HepG2 (cell line): Measurements from ENCODE around the gene PPP4R1. TPM values are rescaled to one million over a fixed set of nuclear protein-coding genes. Genes with fewer than 3 reads are reported as not detected.

ENCODE experiments used
- ATAC-seq: fragments of 200-7000 bp; cut with Tn5 transposase; 3 replicates; pipeline ENCODE4 v1.9.1; 2020; ENCODE audit warnings: mild to moderate bottlenecking, moderate library complexity
- BruUV-seq: library from RNA; stranded (reverse); fragments of 400-500 nt; replicated peaks from 2 replicates; lab custom pipeline; 2021; lab: Mats Ljungman, UMichigan
- CTCF ChIA-PET: fragments of 300-600 bp; formaldehyde crosslinking; extraction: SDS; loops from one replicate; lab custom pipeline; 2021; ENCODE audit warnings: low total read pairs, inconsistent platforms, low intra/inter-chr PET ratio; lab: Yijun Ruan, JAX
- POLR2A ChIA-PET: fragments of 350-600 bp; sonication (Branson Sonifier 250); formaldehyde crosslinking; loops from one replicate; lab custom pipeline; 2020; ENCODE audit warnings: antibody characterized with exemption, inconsistent platforms; lab: Yijun Ruan, JAX
- DNase-seq: peaks from one replicate; pipeline ENCODE4 v3.0.0-alpha.2; 2015; ENCODE audit warnings: low spot score
- FAIRE-seq: peaks from 3 replicates; lab custom pipeline; 2011; peaks lifted over from hg19 to GRCh38; lab: Jason Lieb, UNC
- H2AFZ ChIP-seq: one replicate; pipeline ENCODE4 v1.6.1; 2011; ENCODE audit warnings: low read length, inconsistent platforms
- H3K27ac ChIP-seq: fragments of 300-600 bp; 3 replicates; pipeline ENCODE4 v1.8.0; 2011; ENCODE audit warnings: mixed run types, mild to moderate bottlenecking, mixed read lengths, low read length, inconsistent platforms; ENCODE audit not compliant: insufficient read depth; ENCODE audit errors: extremely low read length
- H3K27me3 ChIP-seq, 2 experiments: fragments of 200-600 bp in 1 of 2; 2 replicates in 1 of 2; 3 replicates in 1 of 2; pipeline versions ENCODE4 v1.6.0 to v1.8.0; 2011; ENCODE audit warnings: low read length in 2 of 2, mild to moderate bottlenecking in 2 of 2, moderate library complexity in 2 of 2, inconsistent platforms in 1 of 2; ENCODE audit not compliant: insufficient read depth in 2 of 2, control insufficient read depth in 1 of 2
- H3K36me3 ChIP-seq, 2 experiments: fragments of 200-600 bp in 1 of 2; replicated peaks in 1 of 2; 2 replicates in 1 of 2; 3 replicates in 1 of 2; pipeline versions ENCODE4 v1.5.1 to v1.8.0; 2011; ENCODE audit warnings: low read length in 2 of 2, inconsistent platforms in 1 of 2; ENCODE audit not compliant: insufficient read depth in 2 of 2, control insufficient read depth in 1 of 2
- H3K4me1 ChIP-seq: 2 replicates; pipeline ENCODE4 v1.5.1; 2012; ENCODE audit warnings: low read length, inconsistent platforms; ENCODE audit not compliant: insufficient read depth
- H3K4me2 ChIP-seq: 2 replicates; pipeline ENCODE4 v1.6.0; 2011; ENCODE audit warnings: low read depth, low read length, inconsistent platforms
- H3K4me3 ChIP-seq, 3 experiments: fragments of 200-600 bp in 1 of 3; sonication (generic), shearing (Covaris generic) in 1 of 3; replicated peaks in 1 of 3; 2 replicates each; pipeline ENCODE4 v1.5.1; 2011 to 2016; ENCODE audit warnings: low read length in 3 of 3, inconsistent platforms in 2 of 3, low read depth in 2 of 3, mild to moderate bottlenecking in 2 of 3, control low read depth in 1 of 3, mixed read lengths in 1 of 3; ENCODE audit not compliant: insufficient read depth in 1 of 3
- H3K79me2 ChIP-seq: one replicate; pipeline ENCODE4 v1.6.1; 2011; ENCODE audit warnings: low read length, inconsistent platforms; ENCODE audit not compliant: insufficient read depth
- H3K9ac ChIP-seq: 2 replicates; pipeline ENCODE4 v1.6.0; 2011; ENCODE audit warnings: mild to moderate bottlenecking, low read depth, low read length, inconsistent platforms; ENCODE audit not compliant: insufficient read depth
- H3K9me3 ChIP-seq: 2 replicates; pipeline ENCODE4 v1.5.1; 2012; ENCODE audit warnings: mild to moderate bottlenecking, low read length
- H4K20me1 ChIP-seq: 2 replicates; pipeline ENCODE4 v1.6.0; 2011; ENCODE audit warnings: inconsistent platforms, mild to moderate bottlenecking, low read length, moderate library complexity; ENCODE audit not compliant: insufficient read depth
- ELK4 ChIP-seq: sonication (generic); formaldehyde crosslinking; IDR thresholded peaks from 2 replicates; pipeline ENCODE4 v1.9.0; 2021; ENCODE audit warnings: missing genetic modification reagents, borderline replicate concordance
- FOXA1 ChIP-seq, 2 experiments: fragments of 450-650 bp in 1 of 2; sonication (generic) in 1 of 2; formaldehyde crosslinking in 1 of 2; IDR thresholded peaks; 2 replicates each; pipeline versions ENCODE4 v1.4.0 to v1.6.1; 2016 to 2020; ENCODE audit warnings: missing genetic modification reagents in 1 of 2
- JARID2 ChIP-seq: sonication (generic); formaldehyde crosslinking; IDR thresholded peaks from 2 replicates; pipeline ENCODE4 v1.8.1; 2023; ENCODE audit warnings: missing genetic modification reagents, inconsistent platforms; ENCODE audit not compliant: insufficient replicate concordance
- JUN ChIP-seq: sonication (generic); formaldehyde crosslinking; IDR thresholded peaks from 2 replicates; pipeline ENCODE4 v1.4.0; 2020; ENCODE audit warnings: mild to moderate bottlenecking, missing genetic modification reagents
- LBX2 ChIP-seq: sonication (generic); formaldehyde crosslinking; IDR thresholded peaks from 2 replicates; pipeline ENCODE4 v1.5.0; 2020; ENCODE audit warnings: missing genetic modification reagents, mild to moderate bottlenecking, borderline replicate concordance
- MAFF ChIP-seq: IDR thresholded peaks from 2 replicates; pipeline ENCODE4 v1.6.1; 2011; ENCODE audit warnings: low read depth, low read length, improper control_type of control experiment
- MAFK ChIP-seq, 2 experiments: IDR thresholded peaks in 1 of 2; conservative IDR thresholded peaks in 1 of 2; 2 replicates each; pipeline ENCODE4 v1.6.1; 2011; ENCODE audit warnings: improper control_type of control experiment in 2 of 2, low read length in 2 of 2
- NRL ChIP-seq: sonication (generic); formaldehyde crosslinking; IDR thresholded peaks from 2 replicates; pipeline ENCODE4 v1.5.0; 2020; ENCODE audit warnings: missing genetic modification reagents, mild to moderate bottlenecking, moderate library complexity, borderline replicate concordance
- SCMH1 ChIP-seq: sonication (generic); formaldehyde crosslinking; IDR thresholded peaks from 2 replicates; pipeline ENCODE4 v1.9.0; 2021; ENCODE audit warnings: missing genetic modification reagents, mild to moderate bottlenecking, borderline replicate concordance
- SKIL ChIP-seq: sonication (generic); formaldehyde crosslinking; IDR thresholded peaks from 2 replicates; pipeline ENCODE4 v1.8.0; 2022; ENCODE audit warnings: missing genetic modification reagents, mild to moderate bottlenecking, moderate library complexity, borderline replicate concordance
- SOX13 ChIP-seq, 3 experiments: fragments of 450-650 bp in 1 of 3; sonication (generic) in 1 of 3; formaldehyde crosslinking in 1 of 3; IDR thresholded peaks in 2 of 3; conservative IDR thresholded peaks in 1 of 3; 2 replicates each; pipeline versions ENCODE4 v1.5.0 to v1.6.1; 2016 to 2020; ENCODE audit warnings: antibody characterized with exemption in 1 of 3, mild to moderate bottlenecking in 1 of 3, missing compliant biosample characterization in 1 of 3, missing genetic modification reagents in 1 of 3, moderate library complexity in 1 of 3
- TERF1 ChIP-seq: sonication (generic); formaldehyde crosslinking; IDR thresholded peaks from 2 replicates; pipeline ENCODE4 v1.8.0; 2022; ENCODE audit warnings: mild to moderate bottlenecking, missing genetic modification reagents, moderate library complexity
- ZNF251 ChIP-seq: sonication (generic); formaldehyde crosslinking; IDR thresholded peaks from 2 replicates; pipeline ENCODE4 v1.9.0; 2021; ENCODE audit warnings: mild to moderate bottlenecking, missing genetic modification reagents
- ZNF572 ChIP-seq: sonication (generic); formaldehyde crosslinking; IDR thresholded peaks from 2 replicates; pipeline ENCODE4 v1.5.1; 2020; ENCODE audit warnings: mild to moderate bottlenecking, missing genetic modification reagents
- ZNF710 ChIP-seq: sonication (generic); formaldehyde crosslinking; IDR thresholded peaks from 2 replicates; pipeline ENCODE4 v1.5.0; 2020; ENCODE audit warnings: mild to moderate bottlenecking, missing genetic modification reagents, borderline replicate concordance
- ZNF776 ChIP-seq: sonication (generic); formaldehyde crosslinking; IDR thresholded peaks from 2 replicates; pipeline ENCODE4 v1.4.0; 2020; ENCODE audit warnings: mild to moderate bottlenecking, missing genetic modification reagents
- ZNF816 ChIP-seq: sonication (generic); formaldehyde crosslinking; IDR thresholded peaks from 2 replicates; pipeline ENCODE4 v1.8.0; 2022; ENCODE audit warnings: missing genetic modification reagents, mild to moderate bottlenecking, borderline replicate concordance
- WGBS: methylation state at CpG from one replicate; pipeline ENCODE4 v1.1.6; 2017; ENCODE audit warnings: low lambda C conversion rate; 5-methylcytosine and 5-hydroxymethylcytosine counted together
- in situ Hi-C: cut with HindIII; loops from 2 replicates; pipeline ENCODE4 v1.10.0; 2017; ENCODE audit warnings: low pct_unique_long_range_greater_than_20kb; ENCODE audit not compliant: extremely low pct_ligation_motif_present
- intact Hi-C: fragments of 100-400 bp; cut with micrococcal nuclease; formaldehyde crosslinking; loops from one replicate; pipeline ENCODE4 v1.10.0; 2022; ENCODE audit not compliant: unreplicated experiment
- polyA plus RNA-seq, 8 experiments: library from polyadenylated mRNA; depleted of rRNA in 3 of 8; stranded (reverse) in 7 of 8; unstranded in 1 of 8; fragments of >200 nt; fragmentation: Illumina TruSeq in 4 of 8; extraction: Trizol in 4 of 8; gene quantifications; 2 replicates each; pipeline versions ENCODE4 v1.2.1 to v1.2.3, GENCODE V29; 2011 to 2016; ENCODE audit warnings: low read depth in 4 of 8, missing spikeins in 1 of 8, mixed read lengths in 1 of 8; ENCODE audit not compliant: insufficient read depth in 1 of 8
- total RNA-seq, 5 experiments: library from RNA; depleted of rRNA; stranded (reverse); fragments of >200 nt; fragmentation: Illumina TruSeq; extraction: Trizol; gene quantifications; 2 replicates each; pipeline ENCODE4 v1.2.3, GENCODE V29; 2016; ENCODE audit warnings: low read depth in 1 of 5

PPP4R1 gene
- total and polyA plus RNA-seq, 2 of the 13 experiments (the other 11 are each of a cell fraction or from before 2014, with no cell fraction given) = 66.5 to 72.4 TPM

GRCh38 chr18:9616049-9616448 lies 1.7 kb upstream of the PPP4R1 start:
- H3K4me3 ChIP-seq = no peak overlapping the region
- TF ChIP-seq SOX13 (IDR thresholded peaks at IDR 0.05) = no peak
- no peak for TF ChIP-seq SOX13 (CRISPR knock-in tag; conservative IDR thresholded peaks at IDR 0.05 in 1 of 2, IDR thresholded peaks at IDR 0.05 in 1 of 2)
- TF ChIP-seq ZNF710 (CRISPR knock-in tag) = no peak
- TF ChIP-seq MAFF = peak; percentile 18; the same call in 1 of the 2 replicates
- no peak for TF ChIP-seq ZNF572 (CRISPR knock-in tag)
- TF ChIP-seq NRL (CRISPR knock-in tag) = no peak
- TF ChIP-seq ZNF251 = no peak
- TF ChIP-seq ZNF776 (CRISPR knock-in tag) = no peak
- TF ChIP-seq SCMH1 (CRISPR knock-in tag) = no peak
- TF ChIP-seq ZNF816 = no peak
- no peak for TF ChIP-seq FOXA1 (IDR thresholded peaks at IDR 0.05)
- no peak for TF ChIP-seq FOXA1 (CRISPR knock-in tag; IDR thresholded peaks at IDR 0.05)
- no peak for TF ChIP-seq SKIL (CRISPR knock-in tag)
- no peak for TF ChIP-seq JUN (CRISPR knock-in tag)
- no peak for TF ChIP-seq JARID2 (CRISPR knock-in tag)
- peak; percentile 48 to 53 for TF ChIP-seq MAFK (conservative IDR thresholded peaks at IDR 0.05 in 1 of 2, IDR thresholded peaks at IDR 0.05 in 1 of 2; ENCODE audit: low read length in 2 of 2)
- TF ChIP-seq ELK4 (CRISPR knock-in tag) = no peak
- TF ChIP-seq TERF1 (CRISPR knock-in tag) = no peak
- no peak for TF ChIP-seq LBX2

More at GRCh38 chr18:9616049-9616448, 1.7 kb upstream of the PPP4R1 start:
- H3K4me2 ChIP-seq = no peak overlapping the region
- no peak overlapping the region for H3K9ac ChIP-seq
- H4K20me1 ChIP-seq = peaks cover 5% of the 10 kb centered on the region; the same call in 1 of the 2 replicates
- peaks cover 27% of the 10 kb centered on the region for H3K79me2 ChIP-seq
- intact Hi-C loops = no loop called here
- FAIRE-seq = no peak
- H3K27ac ChIP-seq = no peak overlapping the region
- in situ Hi-C loops = loop anchor here (10.0 kb wide), 1 partner anchor 59 kb away; no protein-coding TSS in a partner anchor
- BruUV-seq = no TSS peak
- CTCF ChIA-PET = no interaction called here
- POLR2A ChIA-PET = no interaction called here
- no peaks in the 10 kb centered on the region for H3K9me3 ChIP-seq
- H3K27me3 ChIP-seq = no peaks in the 10 kb centered on the region
- no peak overlapping the region for H2AFZ ChIP-seq
- WGBS = 86% methylated on average over 2 of the region's 2 CpGs
- peaks cover 2 to 4% of the 10 kb centered on the region in 2 experiments; a peak in 3 of 5 replicates for H3K36me3 ChIP-seq
- DNase-seq = no peak
- peaks cover 45% of the 10 kb centered on the region for H3K4me1 ChIP-seq
- no peak for ATAC-seq
